Ovary (tissue), 3 donors: Measurements from ENCODE around the gene JARID2.

ENCODE experiments used
- POLR2A ChIP-seq: fragments of 450-650 bp; IDR thresholded peaks from one replicate; pipeline ENCODE4 v1.6.1; 2017; ENCODE audit warnings: antibody characterized with exemption, mild to moderate bottlenecking, moderate library complexity
- TF ChIP-seq, protein P1 (sequence below), 3 donors: fragments of 450-650 bp in 2 of 3; fragments of 200-600 bp in 1 of 3; IDR thresholded peaks; one replicate each; pipeline versions ENCODE4 v1.5.1 to v1.8.0; 2016 to 2022; ENCODE audit warnings: antibody characterized with exemption in 3 of 3, mild to moderate bottlenecking in 1 of 3
- donor health status: DM: no; HTN: no; CAD: no.

DNA sequence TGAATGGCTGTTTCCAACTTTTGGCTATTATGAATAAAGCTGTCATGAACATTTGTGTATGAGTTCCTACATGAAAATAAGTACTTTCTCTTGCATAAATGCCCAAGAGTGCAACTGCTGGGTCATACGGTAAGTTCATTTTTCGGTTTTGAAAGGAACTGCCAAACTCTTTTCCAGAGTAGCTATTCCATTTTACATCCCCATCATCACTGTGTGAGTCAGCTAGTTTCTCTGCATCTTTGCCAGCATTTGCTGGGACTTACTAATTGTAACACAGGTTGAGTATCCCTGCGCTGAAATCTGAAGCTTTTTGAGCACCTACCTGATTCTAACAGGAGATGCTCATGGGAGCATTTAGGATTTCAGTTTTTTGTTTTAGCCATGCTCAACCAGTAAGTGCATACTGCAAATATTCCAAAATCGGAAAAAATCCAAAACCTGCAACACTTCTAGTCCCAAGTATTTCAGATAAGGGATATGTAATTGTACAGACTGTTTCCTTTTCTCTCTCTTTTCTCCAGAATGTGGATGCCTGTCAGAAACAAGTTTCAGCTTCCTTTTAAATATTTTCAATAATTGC is 298.5 kb downstream of the JARID2 start:
- TF ChIP-seq, protein P1, sequence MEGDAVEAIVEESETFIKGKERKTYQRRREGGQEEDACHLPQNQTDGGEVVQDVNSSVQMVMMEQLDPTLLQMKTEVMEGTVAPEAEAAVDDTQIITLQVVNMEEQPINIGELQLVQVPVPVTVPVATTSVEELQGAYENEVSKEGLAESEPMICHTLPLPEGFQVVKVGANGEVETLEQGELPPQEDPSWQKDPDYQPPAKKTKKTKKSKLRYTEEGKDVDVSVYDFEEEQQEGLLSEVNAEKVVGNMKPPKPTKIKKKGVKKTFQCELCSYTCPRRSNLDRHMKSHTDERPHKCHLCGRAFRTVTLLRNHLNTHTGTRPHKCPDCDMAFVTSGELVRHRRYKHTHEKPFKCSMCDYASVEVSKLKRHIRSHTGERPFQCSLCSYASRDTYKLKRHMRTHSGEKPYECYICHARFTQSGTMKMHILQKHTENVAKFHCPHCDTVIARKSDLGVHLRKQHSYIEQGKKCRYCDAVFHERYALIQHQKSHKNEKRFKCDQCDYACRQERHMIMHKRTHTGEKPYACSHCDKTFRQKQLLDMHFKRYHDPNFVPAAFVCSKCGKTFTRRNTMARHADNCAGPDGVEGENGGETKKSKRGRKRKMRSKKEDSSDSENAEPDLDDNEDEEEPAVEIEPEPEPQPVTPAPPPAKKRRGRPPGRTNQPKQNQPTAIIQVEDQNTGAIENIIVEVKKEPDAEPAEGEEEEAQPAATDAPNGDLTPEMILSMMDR (IDR thresholded peaks at IDR 0.05) = no peak
- no peak for TF ChIP-seq POLR2A
